Fibroblast of mammary gland (primary cell): Measurements from ENCODE around the gene MRPL34.
"Not testable (repeated sequence)": the region's sequence is repeated elsewhere in the genome, so short reads cannot be mapped to it uniquely, and the experiment has no call there.

Experiments used
- DNase-seq: peaks from one replicate; pipeline ENCODE4 v3.0.0-alpha.2; 2010; ENCODE audit warnings: low read depth
- H3K4me3 ChIP-seq: 2 replicates; pipeline ENCODE4 v1.5.1; 2011; ENCODE audit warnings: low read depth, mild to moderate bottlenecking, low read length, moderate library complexity; ENCODE audit not compliant: control insufficient read depth
- CTCF ChIP-seq: conservative IDR thresholded peaks from 2 replicates; pipeline ENCODE4 v1.5.1; 2011; ENCODE audit warnings: low read depth, low read length, inconsistent platforms; ENCODE audit not compliant: control insufficient read depth, insufficient read depth

Gene MRPL34

DNA sequence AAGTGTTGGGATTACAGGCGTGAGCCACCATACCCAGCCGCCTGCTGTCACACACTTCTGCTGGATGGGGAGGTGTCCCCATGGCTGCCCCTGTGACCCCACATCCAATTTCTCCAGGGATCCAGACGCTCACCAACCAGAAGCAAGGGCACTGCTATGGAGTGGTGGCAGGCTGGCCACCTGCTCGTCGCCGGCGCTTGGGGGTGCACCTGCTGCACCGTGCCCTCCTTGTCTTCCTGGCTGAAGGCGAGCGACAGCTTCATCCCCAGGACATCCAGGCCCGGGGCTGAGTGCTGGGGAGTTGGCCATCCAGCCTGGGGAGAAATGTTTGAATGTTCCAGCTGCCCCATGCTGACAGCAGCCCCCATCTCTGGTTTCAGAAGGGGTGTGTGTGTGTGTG, 19.4 kb upstream of the MRPL34 start:
- no peak for DNase-seq
- H3K4me3 ChIP-seq = no peak overlapping the region
- TF ChIP-seq CTCF = no peak

- TF ChIP-seq CTCF = no peak
- no peak for DNase-seq
- H3K4me3 ChIP-seq = no peak overlapping the region
Observed at GRCh38 chr19:17286752-17287151, 18.9 kb upstream of the MRPL34 start.

- DNase-seq = peak; percentile 93
- TF ChIP-seq CTCF = no peak
- H3K4me3 ChIP-seq = no peak overlapping the region
Observed at GRCh38 chr19:17289489-17289888, 16.2 kb upstream of the MRPL34 start.

GRCh38 chr19:17292301-17293074, 13.2 kb upstream of the MRPL34 start:
- TF ChIP-seq CTCF = peak; percentile 88
- peak; percentile 91 for DNase-seq
- peak overlapping the region; percentile 69 for H3K4me3 ChIP-seq

DNA sequence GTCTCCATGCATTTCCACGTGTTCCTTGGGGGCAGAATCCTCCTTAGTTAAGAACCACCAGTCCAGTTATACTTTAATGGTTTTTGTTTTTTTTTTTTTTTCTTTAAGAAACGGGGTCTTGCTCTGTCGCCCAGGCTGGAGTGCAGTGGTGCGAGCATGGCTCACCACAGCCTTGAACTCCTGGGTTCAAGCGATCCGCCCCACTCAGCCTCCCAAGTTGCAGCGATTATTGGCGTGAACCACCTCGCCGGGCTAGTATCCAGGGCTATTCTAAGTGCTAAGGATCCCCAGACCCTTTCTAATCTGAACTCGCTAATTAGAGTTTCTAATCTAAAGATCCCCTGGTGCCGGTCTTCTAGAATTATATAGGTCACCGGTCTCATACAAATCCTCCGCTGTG, 12.1 kb upstream of the MRPL34 start:
- no peak for TF ChIP-seq CTCF
- DNase-seq = no peak
- no peak overlapping the region for H3K4me3 ChIP-seq

DNA sequence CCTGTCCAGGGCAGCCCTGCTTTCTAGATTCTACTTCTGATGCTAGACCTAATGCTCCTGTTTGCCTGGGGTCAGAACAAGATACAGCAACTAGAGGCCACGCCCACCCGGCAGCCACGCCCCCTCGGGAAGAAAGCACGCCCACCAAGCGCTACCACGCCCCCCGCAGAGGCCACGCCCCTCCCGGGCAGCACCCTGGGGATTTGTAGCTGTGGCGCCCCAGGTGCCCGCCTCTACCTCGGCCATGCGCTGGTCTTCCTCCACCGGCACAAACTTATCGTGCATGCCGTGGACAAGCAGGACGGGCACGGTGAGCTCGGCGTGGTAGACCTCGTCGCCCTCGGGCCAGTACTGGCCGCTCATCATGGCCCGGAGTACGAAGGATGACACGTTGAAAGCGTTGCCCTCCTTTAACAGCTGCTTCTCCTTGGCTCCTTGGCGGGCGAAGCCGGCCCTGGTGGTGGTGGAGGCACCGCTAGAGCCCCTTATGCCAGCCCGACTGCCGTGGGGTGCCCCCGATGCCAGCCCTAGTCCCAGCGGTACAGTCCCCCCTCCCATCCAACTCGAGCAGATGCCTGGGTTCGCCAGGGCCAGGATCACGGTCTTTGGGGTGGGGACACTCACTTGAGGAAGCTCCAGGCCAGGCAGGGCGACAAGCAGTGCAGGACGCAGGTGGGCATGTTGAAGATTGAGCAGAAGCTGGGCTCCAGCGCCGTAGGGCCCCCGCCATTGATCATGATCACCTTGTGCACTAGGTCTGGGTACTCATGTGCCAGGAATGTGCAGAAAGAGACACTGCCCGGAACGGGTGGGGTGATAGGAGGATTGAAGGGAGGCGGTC, 11.4 kb upstream of the MRPL34 start:
- no peak for DNase-seq
- no peak overlapping the region for H3K4me3 ChIP-seq
- no peak for TF ChIP-seq CTCF

GRCh38 chr19:17295551-17295950, 10.1 kb upstream of the MRPL34 start:
- not testable (repeated sequence) for H3K4me3 ChIP-seq, DNase-seq
